Epithelial cell of esophagus (primary cell): ENCODE data around the gene SYNE3.

Experiments used
- DNase-seq: peaks from one replicate; pipeline ENCODE4 v3.0.0; 2010; ENCODE audit warnings: low read depth
- H3K4me3 ChIP-seq: 2 replicates; pipeline ENCODE4 v1.5.1; 2011; ENCODE audit warnings: mild to moderate bottlenecking, low read length, control low read depth
- CTCF ChIP-seq: IDR thresholded peaks from 2 replicates; pipeline ENCODE4 v1.5.1; 2011; ENCODE audit warnings: low read depth, mild to moderate bottlenecking, low read length, control low read depth, inconsistent platforms; ENCODE audit not compliant: insufficient read depth; ENCODE audit errors: missing control alignments

SYNE3 gene

GRCh38 chr14:95494456-95494855 lies 22.0 kb downstream of the SYNE3 start:
- no peak overlapping the region for H3K4me3 ChIP-seq
- DNase-seq: no peak
- TF ChIP-seq CTCF: no peak

GRCh38 chr14:95493976-95494375 lies 22.5 kb downstream of the SYNE3 start:
- no peak for TF ChIP-seq CTCF
- no peak overlapping the region for H3K4me3 ChIP-seq
- no peak for DNase-seq

DNA sequence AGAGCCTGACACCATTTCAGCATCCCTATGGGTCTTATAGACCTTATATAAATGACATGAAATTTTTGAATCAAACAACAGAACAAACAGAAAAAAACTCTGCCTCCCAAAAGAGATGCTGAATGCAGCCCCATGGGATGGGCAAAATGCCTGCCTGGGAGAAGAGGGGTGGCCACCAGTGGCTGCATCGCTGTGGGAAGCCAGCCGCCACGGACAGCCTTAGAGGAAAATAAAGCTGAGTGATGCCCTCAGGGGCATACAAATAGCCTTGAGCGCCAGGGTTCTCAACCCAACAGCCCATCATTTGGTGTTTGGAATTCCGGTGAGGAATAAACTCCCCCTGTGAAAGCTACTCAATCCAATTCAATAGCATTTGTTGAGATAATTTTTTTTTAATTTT lies 22.9 kb downstream of the SYNE3 start:
- TF ChIP-seq CTCF: no peak

GRCh38 chr14:95491936-95492608 lies 24.4 kb downstream of the SYNE3 start:
- H3K4me3 ChIP-seq: no peak overlapping the region
- TF ChIP-seq CTCF: no peak
- DNase-seq: no peak

More for the DNA sequence above, 22.9 kb downstream of the SYNE3 start:
- no peak for DNase-seq
- H3K4me3 ChIP-seq: no peak overlapping the region

- TF ChIP-seq CTCF: peak; percentile 1
- H3K4me3 ChIP-seq: no peak overlapping the region
- peak; percentile 68 for DNase-seq
These were observed 25.6 kb downstream of the SYNE3 start for GRCh38 chr14:95490727-95491451.

DNA sequence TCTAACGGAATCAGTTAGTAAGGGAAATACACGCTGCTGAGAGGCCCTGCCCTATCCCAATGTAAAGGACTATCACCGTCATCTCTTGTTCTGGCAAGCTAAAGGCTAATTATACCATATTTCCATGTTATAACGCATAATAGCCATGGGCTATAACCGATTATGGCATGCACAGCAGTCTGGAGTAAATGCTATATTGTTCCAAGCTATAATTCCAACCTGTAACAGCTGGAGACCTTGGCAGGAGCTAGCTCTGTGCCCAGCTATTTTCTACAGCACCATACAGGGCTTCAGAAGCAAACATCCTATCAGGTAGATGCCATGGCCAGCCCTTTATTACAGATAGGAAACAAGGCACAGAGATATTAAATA lies 26.3 kb downstream of the SYNE3 start:
- no peak for DNase-seq
- TF ChIP-seq CTCF: no peak
- H3K4me3 ChIP-seq: no peak overlapping the region
